HEK293 (cell line): ENCODE results near the gene MYADML2.

Source experiments
- GLIS1 ChIP-seq: fragments of 450-650 bp; formaldehyde crosslinking; IDR thresholded peaks from 2 replicates; pipeline ENCODE4 v1.5.1; 2016; ENCODE audit warnings: missing biosample characterization, missing genetic modification characterization
- INSM2 ChIP-seq: fragments of 450-650 bp; formaldehyde crosslinking; IDR thresholded peaks from 2 replicates; pipeline ENCODE4 v1.5.1; 2016; ENCODE audit warnings: missing biosample characterization, missing genetic modification characterization
- KLF10 ChIP-seq: fragments of 450-650 bp; IDR thresholded peaks from 2 replicates; pipeline ENCODE4 v1.5.1; 2018; ENCODE audit warnings: missing biosample characterization, mild to moderate bottlenecking, missing genetic modification characterization
- KLF16 ChIP-seq: fragments of 450-650 bp; formaldehyde crosslinking; IDR thresholded peaks from 2 replicates; pipeline ENCODE4 v1.5.1; 2017; ENCODE audit warnings: missing biosample characterization, missing genetic modification characterization
- KLF8 ChIP-seq: fragments of 450-650 bp; formaldehyde crosslinking; IDR thresholded peaks from 2 replicates; pipeline ENCODE4 v1.5.1; 2016; ENCODE audit warnings: missing biosample characterization, missing genetic modification characterization
- KLF9 ChIP-seq: fragments of 450-650 bp; formaldehyde crosslinking; IDR thresholded peaks from 2 replicates; pipeline ENCODE4 v1.5.1; 2016; ENCODE audit warnings: missing biosample characterization, missing genetic modification characterization, low read depth
- MZF1 ChIP-seq: fragments of 450-650 bp; formaldehyde crosslinking; IDR thresholded peaks from 2 replicates; pipeline ENCODE4 v1.5.1; 2017; ENCODE audit warnings: missing biosample characterization, missing genetic modification characterization, borderline replicate concordance
- PBX3 ChIP-seq: sonication (generic); formaldehyde crosslinking; IDR thresholded peaks from 2 replicates; pipeline ENCODE4 v1.8.1; 2022; ENCODE audit warnings: mild to moderate bottlenecking, moderate library complexity, missing genetic modification reagents
- REST ChIP-seq: fragments of 450-650 bp; formaldehyde crosslinking; IDR thresholded peaks from 2 replicates; pipeline ENCODE4 v1.5.1; 2016; ENCODE audit warnings: missing biosample characterization, missing genetic modification characterization
- SP2 ChIP-seq: fragments of 450-650 bp; formaldehyde crosslinking; IDR thresholded peaks from 2 replicates; pipeline ENCODE4 v1.5.1; 2016; ENCODE audit warnings: missing biosample characterization, missing genetic modification characterization
- SP3 ChIP-seq: fragments of 450-650 bp; formaldehyde crosslinking; IDR thresholded peaks from 2 replicates; pipeline ENCODE4 v1.5.1; 2016; ENCODE audit warnings: missing biosample characterization, missing genetic modification characterization
- ZBTB48 ChIP-seq: fragments of 450-650 bp; formaldehyde crosslinking; IDR thresholded peaks from 2 replicates; pipeline ENCODE4 v1.5.1; 2016; ENCODE audit warnings: missing biosample characterization, missing genetic modification characterization
- ZFHX2 ChIP-seq: fragments of 450-650 bp; formaldehyde crosslinking; conservative IDR thresholded peaks from 2 replicates; pipeline ENCODE4 v1.5.1; 2016; ENCODE audit warnings: missing biosample characterization, missing genetic modification characterization
- ZFP69B ChIP-seq: fragments of 450-650 bp; formaldehyde crosslinking; IDR thresholded peaks from 2 replicates; pipeline ENCODE4 v1.5.1; 2016; ENCODE audit warnings: missing biosample characterization, missing genetic modification characterization
- ZNF133 ChIP-seq: fragments of 450-650 bp; formaldehyde crosslinking; IDR thresholded peaks from 2 replicates; pipeline ENCODE4 v1.5.1; 2016; ENCODE audit warnings: missing biosample characterization, missing genetic modification characterization
- ZNF146 ChIP-seq: fragments of 450-650 bp; formaldehyde crosslinking; IDR thresholded peaks from 2 replicates; pipeline ENCODE4 v1.5.1; 2016; ENCODE audit warnings: missing biosample characterization, missing genetic modification characterization
- ZNF157 ChIP-seq: fragments of 450-650 bp; formaldehyde crosslinking; IDR thresholded peaks from 2 replicates; pipeline ENCODE4 v1.5.1; 2016; ENCODE audit warnings: missing biosample characterization, missing genetic modification characterization
- ZNF221 ChIP-seq: fragments of 450-650 bp; formaldehyde crosslinking; IDR thresholded peaks from 2 replicates; pipeline ENCODE4 v1.5.1; 2017; ENCODE audit warnings: missing biosample characterization, missing genetic modification characterization, borderline replicate concordance
- ZNF239 ChIP-seq: fragments of 450-650 bp; formaldehyde crosslinking; IDR thresholded peaks from 2 replicates; pipeline ENCODE4 v1.5.1; 2016; ENCODE audit warnings: missing biosample characterization, missing genetic modification characterization
- ZNF341 ChIP-seq: fragments of 450-650 bp; formaldehyde crosslinking; IDR thresholded peaks from 2 replicates; pipeline ENCODE4; 2016; ENCODE audit warnings: low read depth, missing biosample characterization, missing genetic modification characterization
- ZNF416 ChIP-seq: fragments of 450-650 bp; formaldehyde crosslinking; IDR thresholded peaks from 2 replicates; pipeline ENCODE4 v1.5.1; 2016; ENCODE audit warnings: missing biosample characterization, missing genetic modification characterization
- ZNF518A ChIP-seq: fragments of 450-650 bp; formaldehyde crosslinking; conservative IDR thresholded peaks from 2 replicates; pipeline ENCODE4 v1.5.1; 2016; ENCODE audit warnings: low read depth, missing biosample characterization, missing genetic modification characterization
- ZNF548 ChIP-seq: fragments of 450-650 bp; formaldehyde crosslinking; IDR thresholded peaks from 2 replicates; pipeline ENCODE4 v1.5.1; 2016; ENCODE audit warnings: missing biosample characterization, missing genetic modification characterization
- ZNF585B ChIP-seq: fragments of 450-650 bp; formaldehyde crosslinking; IDR thresholded peaks from 2 replicates; pipeline ENCODE4 v1.5.1; 2016; ENCODE audit warnings: missing biosample characterization, missing genetic modification characterization
- ZNF626 ChIP-seq: fragments of 450-650 bp; sonication (Bioruptor Pico); formaldehyde crosslinking; IDR thresholded peaks from 2 replicates; pipeline ENCODE4 v1.5.1; 2018; ENCODE audit warnings: missing biosample characterization, missing genetic modification characterization, inconsistent platforms
- ZNF629 ChIP-seq: fragments of 450-650 bp; formaldehyde crosslinking; IDR thresholded peaks from 2 replicates; pipeline ENCODE4 v1.5.1; 2017; ENCODE audit warnings: missing biosample characterization, missing genetic modification characterization
- ZNF660 ChIP-seq: fragments of 450-650 bp; IDR thresholded peaks from 2 replicates; pipeline ENCODE4 v1.5.1; 2018; ENCODE audit warnings: missing biosample characterization, mild to moderate bottlenecking, missing genetic modification characterization
- ZNF704 ChIP-seq: fragments of 450-650 bp; formaldehyde crosslinking; IDR thresholded peaks from 2 replicates; pipeline ENCODE4 v1.5.1; 2016; ENCODE audit warnings: missing biosample characterization, missing genetic modification characterization
- ZNF791 ChIP-seq: fragments of 450-650 bp; formaldehyde crosslinking; IDR thresholded peaks from 2 replicates; pipeline ENCODE4 v1.5.1; 2016; ENCODE audit warnings: missing biosample characterization, missing genetic modification characterization

MYADML2 gene

GRCh38 chr17:81911277-81911961, 35.6 kb downstream of the MYADML2 start, which contains the start of gene PCYT2 (continued):
- TF ChIP-seq SP2 (tag by site-specific recombination), result peak; percentile 78
- TF ChIP-seq ZNF626, result no peak
- peak; percentile 73 for TF ChIP-seq KLF9
- no peak for TF ChIP-seq ZNF704 (tag by site-specific recombination)
- TF ChIP-seq ZFP69B (tag by site-specific recombination), result no peak
- TF ChIP-seq ZBTB48 (tag by site-specific recombination), result no peak
- TF ChIP-seq ZNF548 (tag by site-specific recombination), result no peak
- TF ChIP-seq ZNF157 (tag by site-specific recombination), result no peak
- no peak for TF ChIP-seq MZF1 (tag by site-specific recombination)
- 0 out of 2 replicates have a peak, but pooled peaks have one; percentile 12 for TF ChIP-seq PBX3 (CRISPR knock-in tag)
- peak; percentile 40; the same call in 1 of the 2 replicates for TF ChIP-seq GLIS1 (tag by site-specific recombination)
- no peak for TF ChIP-seq ZNF629 (tag by site-specific recombination)
- TF ChIP-seq ZNF660 (tag by site-specific recombination), result no peak
- no peak for TF ChIP-seq INSM2 (tag by site-specific recombination)
- TF ChIP-seq ZNF239 (tag by site-specific recombination), result no peak
- peak; percentile 93 for TF ChIP-seq ZFHX2 (tag by site-specific recombination)
- no peak for TF ChIP-seq ZNF341
- TF ChIP-seq SP3 (tag by site-specific recombination), result peak; percentile 79
- TF ChIP-seq ZNF416 (tag by site-specific recombination), result no peak
- peak; percentile 95 for TF ChIP-seq KLF10 (tag by site-specific recombination)
- no peak for TF ChIP-seq ZNF133 (tag by site-specific recombination)
- no peak for TF ChIP-seq REST
- no peak for TF ChIP-seq ZNF585B (tag by site-specific recombination)
- no peak for TF ChIP-seq ZNF221
- no peak for TF ChIP-seq ZNF146
- TF ChIP-seq KLF16, result peak; percentile 57; the same call in 1 of the 2 replicates
- TF ChIP-seq ZNF518A (tag by site-specific recombination), result no peak
- TF ChIP-seq ZNF791 (tag by site-specific recombination), result no peak
- TF ChIP-seq KLF8, result peak; percentile 36; the same call in 1 of the 2 replicates
